GM18519 (cell line): ENCODE results near the gene SDCCAG8.
A peak's percentile ranks its signal among the peaks of the same experiment; 100 is the strongest.

Experiments used
- ATAC-seq: cut with Tn5 transposase; IDR thresholded peaks from one replicate; pipeline ENCODE4 v1.9.1; 2021; ENCODE audit warnings: mild to moderate bottlenecking, moderate library complexity; ENCODE audit not compliant: unreplicated experiment, low FRiP score

The SDCCAG8 gene

DNA sequence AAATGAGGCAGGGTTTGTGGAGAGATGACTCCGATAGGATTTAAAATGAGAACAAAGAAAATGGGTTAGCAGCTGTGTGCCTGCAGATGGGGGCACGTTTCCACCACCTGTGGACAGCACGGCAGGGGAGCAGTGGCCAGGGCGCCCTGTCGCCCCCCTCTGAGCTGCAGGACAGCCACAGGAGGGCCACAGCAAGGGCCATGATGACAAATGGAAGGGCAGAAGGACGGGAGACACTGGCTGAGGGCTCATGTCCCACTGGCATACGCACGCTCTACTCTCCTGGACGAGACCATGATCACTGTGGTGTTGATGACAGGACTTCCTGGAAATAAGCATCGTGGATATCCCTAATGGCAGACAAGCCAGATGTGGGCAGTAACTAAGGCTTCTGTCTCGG, 241.0 kb downstream of the SDCCAG8 start:
- ATAC-seq = no peak

DNA sequence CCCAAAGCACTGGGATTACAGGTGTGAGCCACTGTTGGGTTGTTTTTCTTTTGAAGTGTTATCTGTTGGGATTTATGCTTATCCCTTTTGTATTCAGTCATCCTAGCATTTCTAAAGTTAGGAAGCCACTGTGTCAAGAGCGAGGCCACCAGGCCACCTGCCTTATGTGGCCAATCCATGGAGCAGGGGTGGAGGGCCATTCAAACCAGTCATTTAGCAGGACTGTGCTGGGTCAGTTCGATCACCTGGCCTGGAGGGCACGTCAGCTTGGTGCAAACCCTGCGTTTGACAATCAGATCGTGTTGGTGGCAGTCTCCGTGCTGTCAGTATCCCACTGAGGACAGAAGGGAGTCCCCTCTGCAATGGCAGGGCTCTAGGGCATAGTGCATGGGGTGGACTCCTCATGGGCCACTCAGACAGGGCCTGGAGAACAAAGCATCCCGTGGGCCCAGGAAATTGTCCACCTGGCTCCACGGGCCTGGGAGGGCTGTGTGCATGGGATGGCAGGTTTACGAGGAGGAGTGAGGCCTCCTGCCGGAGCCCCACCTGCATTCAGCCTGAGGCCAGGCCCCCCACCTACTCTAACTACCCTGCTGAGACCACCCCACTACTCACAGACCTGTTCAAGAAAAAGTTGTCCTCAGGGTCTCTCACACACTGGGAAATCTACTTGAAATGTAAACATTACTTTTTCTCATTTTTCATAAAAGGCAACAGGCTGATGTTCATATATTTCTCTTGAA, 242.3 kb downstream of the SDCCAG8 start:
- no peak for ATAC-seq

DNA sequence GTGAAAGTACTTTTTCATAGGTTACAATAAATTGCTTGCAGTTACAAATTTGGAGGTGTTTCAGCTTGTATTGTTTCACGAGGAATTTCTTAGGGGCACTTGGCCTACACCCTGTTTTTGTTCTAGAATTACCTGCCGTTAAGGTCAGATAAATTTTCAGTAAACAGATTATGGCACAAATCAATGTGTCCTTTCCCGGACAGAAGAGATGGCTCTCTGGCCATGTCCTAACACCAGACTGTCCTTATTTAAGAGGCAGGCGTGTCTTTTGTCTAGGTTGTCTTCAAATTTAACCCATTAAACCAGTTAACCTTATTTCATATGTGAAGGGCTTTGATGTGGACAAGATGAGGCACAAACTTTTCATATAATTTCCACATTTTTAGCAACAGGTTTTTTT, 243.4 kb downstream of the SDCCAG8 start:
- no peak for ATAC-seq

DNA sequence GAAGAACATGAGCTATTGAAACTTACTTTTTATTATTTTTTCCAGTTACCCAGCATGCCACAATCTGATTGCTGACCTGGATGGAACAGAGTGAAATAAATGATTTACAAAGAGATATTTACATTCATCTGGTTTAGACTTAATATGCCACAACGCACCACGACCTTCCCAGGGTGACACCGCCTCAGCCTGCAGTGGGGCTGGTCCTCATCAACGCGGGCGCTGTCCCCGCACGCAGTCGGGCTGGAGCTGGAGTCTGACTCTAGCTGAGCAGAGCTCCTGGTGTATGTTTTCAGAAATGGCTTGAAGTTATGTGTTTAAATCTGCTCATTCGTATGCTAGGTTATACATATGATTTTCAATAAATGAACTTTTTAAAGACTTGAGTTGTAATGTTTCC, 243.9 kb downstream of the SDCCAG8 start:
- no peak for ATAC-seq

DNA sequence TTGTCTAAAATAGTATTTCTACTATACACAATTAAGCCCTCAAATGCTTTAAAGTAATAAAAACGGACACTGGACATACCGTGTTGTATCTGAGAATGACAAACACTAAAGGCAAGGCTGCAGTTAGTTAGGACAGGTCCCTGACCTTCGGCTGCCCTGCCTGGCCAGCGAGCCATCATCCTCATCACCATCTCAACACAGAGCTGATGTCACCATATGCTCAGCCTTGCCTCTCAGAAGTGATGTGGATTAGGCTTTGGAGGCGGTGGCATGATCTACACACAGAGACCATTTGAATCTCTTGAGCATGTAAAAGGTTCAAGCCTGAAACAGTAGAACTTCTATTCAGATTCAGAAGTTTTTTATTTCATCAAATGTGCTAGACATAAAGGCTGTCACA, 244.7 kb downstream of the SDCCAG8 start:
- ATAC-seq = no peak

DNA sequence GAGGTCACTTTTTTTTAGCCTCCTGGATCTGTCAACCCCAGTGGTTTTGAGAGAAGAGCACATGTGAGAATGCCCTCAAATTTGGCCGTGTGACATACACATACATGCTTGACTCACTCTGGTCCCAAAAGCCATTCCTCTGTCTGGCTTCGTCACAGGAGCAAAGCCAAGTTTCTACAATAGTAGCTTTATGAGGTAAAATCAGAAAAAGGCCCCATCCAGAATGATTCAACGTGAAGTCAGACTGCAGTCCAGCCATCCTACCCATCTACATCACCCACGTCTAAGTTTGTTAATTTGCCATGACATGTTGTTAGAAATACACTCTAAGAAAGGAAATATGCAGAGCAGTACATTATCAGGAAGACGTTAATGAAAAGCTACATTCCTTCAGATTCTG, 245.2 kb downstream of the SDCCAG8 start:
- no peak for ATAC-seq

DNA sequence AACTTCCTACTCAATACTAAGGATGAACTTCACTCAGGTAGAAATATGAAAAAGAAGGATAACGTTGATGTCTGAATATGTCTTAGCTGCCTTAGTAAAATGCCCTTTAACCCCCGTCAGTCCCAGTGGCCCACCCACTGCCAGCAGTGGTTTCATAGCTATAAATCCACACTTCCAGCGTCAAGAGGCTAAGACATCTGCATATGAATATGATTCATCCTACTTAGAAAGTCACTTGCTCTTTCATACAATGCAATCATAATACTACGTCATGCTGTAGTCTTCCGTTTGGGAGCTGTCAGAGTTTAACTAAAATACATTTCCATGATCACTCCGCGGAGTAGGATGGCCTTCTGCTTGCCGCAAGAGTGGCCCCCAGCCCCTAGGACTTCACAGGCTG, 247.3 kb downstream of the SDCCAG8 start:
- ATAC-seq = no peak

DNA sequence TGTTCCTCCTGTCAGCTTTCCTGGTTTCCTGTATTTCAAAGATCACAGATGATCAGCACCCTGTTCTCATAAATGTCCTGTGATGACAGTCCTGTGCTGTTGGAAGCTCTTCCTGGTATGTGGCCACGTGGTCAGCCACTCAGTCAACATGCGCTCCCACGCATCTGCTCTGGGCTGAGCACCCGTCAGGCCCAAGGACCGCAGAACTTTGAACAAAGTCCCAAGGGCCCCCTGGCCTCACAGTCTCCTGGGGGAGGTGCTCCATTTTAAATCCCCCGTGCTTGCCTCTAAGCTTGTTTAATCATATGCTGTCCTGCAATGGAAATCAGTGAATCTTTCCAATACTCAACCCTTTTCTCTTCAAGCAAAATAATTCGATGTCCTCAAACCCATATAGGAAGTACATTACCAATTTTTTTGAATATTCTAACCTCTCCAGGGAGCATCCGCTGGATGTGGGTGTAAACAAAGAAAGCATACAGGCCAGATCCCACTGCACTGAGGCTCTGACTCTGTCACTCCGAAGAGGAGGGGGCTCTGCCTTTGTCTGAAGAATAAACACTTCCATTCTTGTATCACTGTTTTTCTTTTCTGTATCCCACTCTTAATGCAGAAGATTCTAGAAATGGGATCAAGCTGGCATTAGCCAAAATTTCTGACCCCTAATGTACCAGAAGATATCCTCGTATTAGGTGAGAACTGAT, 250.3 kb downstream of the SDCCAG8 start:
- ATAC-seq = no peak

DNA sequence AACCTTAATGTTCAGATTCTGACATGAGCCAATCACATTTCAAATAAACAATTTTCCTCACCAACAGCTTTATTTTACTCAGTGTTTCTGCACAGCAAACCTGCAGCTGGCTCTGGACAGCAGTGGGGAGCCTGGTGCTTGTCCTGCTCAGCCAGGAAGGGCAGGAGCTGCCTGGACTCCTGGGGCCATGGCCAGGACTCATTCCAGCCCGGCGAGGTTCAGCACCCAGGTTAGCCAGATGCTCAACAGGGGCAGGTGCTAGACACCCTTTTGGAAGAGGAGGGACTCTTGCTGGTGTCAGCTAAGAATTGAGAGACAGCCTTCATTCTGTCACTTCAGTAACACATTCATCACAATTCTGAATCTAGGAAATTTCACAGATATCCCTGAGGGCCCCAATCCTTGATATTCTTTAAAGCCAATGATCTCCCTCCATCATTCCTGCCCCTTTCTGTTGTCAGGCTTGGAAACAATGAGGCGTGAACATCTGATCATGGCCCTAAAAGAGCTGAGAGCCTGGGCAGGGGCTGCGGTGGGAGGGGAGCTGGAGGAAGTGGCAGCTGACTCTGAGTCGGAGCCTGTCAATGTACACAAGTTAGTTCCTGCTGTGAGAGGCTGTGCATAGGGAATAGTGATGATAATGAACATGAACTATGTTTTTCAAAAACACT, 251.3 kb downstream of the SDCCAG8 start:
- ATAC-seq = no peak

DNA sequence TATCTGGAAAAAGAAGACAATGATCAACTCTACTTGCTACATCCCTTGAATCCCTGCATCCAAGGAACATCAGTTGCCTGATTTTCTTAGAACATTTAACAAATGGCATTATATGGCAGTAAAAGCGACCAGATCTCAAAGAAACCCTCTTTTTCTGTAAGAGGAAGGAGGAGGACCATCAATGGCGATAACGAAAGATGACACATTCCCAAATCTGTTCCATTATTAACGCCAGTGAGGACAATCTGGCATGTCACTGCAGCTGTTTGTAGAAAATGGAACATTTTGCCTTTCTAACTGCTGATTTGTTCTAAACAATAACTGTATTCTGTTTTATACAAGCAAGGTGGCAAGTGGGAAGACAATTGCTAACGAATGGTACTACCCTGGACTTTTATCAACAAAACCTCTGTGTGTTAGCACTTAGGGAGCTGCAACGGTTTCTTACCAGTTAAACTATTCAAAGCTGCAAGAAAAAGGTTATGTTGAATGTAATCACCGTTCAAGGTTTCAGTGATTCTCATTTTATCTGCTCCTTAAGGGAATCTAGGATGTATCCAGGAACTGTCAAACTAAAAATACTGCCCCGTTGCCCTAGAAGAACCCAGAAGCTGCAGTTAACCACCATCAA, 251.9 kb downstream of the SDCCAG8 start:
- no peak for ATAC-seq

DNA sequence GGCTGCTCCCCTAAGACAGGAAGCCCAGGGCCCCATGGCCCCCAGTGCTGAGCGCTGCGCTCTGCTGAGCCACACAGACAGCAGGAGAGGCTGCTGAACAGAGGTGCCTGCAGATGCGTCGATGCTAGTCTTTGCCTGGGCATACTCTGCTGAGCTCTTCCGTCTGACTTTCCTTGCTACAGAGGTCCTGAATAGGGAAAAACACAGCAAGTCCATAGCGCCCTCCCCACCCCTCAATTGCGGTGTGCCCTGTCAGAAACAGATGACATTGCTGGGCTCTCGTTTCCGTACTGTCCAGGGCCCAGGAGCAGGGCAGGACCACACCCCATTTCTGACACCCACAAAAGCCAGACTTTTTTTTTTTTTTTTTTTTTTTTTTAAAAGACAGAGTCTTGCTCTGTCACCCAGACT, 252.5 kb downstream of the SDCCAG8 start:
- peak; percentile 76 for ATAC-seq

DNA sequence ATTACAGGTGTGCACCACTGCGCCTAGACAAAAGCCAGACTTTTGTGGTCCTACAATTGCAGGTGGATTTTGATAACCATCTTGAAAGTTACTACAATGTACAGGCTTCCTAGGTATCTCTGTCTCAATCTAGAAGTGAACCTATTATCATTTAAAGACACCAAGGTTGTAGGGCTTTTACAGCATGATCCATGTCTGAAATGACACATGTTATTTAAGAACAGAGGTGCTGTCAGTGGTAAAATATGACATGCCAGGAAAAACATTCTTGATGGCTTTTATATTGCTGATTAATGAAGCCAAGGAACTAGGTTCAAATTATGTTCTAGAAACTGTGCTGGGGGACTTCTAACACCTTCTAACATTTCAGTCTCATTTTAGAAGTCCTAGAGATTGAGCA, 253.1 kb downstream of the SDCCAG8 start:
- no peak for ATAC-seq

DNA sequence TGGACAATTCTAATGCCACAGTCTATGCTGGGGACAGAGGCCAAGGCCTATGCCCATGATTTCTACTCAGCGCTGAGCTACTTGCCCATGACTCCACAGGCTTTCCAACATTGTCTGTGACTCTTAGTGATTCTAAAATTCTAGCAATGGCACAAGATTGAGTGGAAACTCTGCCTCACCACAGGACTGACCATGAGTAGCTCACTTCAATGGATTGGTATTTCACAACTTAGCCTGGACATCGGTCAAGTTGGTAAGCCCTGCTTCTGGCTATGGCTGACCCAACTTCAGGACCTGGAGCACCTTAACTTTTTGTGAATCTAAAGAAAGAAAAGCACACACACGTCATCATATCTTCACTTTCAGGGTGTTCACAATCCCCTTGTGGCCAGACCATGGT, 255.1 kb downstream of the SDCCAG8 start:
- ATAC-seq = no peak

DNA sequence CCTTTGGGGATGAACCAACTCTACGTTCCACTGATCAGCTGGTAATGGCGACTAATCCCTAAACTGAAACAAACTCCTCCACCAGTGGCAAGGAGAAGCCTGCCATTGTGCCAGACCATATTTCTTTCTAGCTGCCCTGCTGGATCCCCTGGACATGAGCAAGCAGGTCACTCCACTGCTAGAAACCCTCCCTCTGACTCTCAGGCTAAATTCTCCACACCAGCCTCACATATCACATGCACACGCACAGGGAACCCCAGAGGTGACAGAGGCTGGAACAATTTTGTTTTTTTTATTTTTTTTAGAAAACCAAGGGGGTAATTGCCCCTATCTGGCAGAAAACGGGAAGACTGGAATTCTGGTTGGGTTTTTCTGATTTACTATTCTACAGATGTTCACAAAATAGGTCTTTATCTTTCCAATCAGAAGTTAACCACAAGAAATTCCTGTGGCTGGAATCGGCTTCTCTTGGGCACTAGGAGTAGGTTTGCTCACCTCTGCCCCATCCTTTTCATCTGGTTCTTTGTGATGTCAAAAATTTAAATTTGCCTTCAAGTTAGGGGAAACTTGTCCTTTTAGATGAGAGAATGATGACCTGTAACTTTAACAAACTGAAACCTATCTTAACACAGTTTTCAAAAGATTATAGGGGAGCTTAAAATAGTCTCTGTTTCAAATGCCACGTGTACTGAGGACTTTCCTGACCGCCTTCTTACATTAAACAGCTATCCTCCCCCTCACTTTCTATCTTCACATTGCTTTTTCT, 258.1 kb downstream of the SDCCAG8 start:
- ATAC-seq = peak; percentile 64

DNA sequence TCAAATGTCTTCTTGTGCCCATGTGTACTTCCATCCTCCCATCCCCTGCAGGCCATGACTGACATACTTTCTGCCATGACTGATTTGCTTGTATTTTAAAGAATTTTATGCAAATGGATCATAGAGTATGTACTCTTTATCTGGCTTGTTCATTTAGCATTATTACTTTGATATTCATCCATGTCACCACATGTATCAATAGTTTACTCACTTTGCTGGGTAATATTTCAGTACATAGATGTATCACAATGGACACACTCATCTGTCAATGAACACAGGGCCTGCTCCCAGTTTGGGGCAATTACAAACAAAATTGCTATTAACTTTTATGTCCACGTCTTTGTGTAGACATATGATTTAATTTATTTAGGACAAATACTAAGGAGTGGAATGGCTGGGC, 259.1 kb downstream of the SDCCAG8 start:
- no peak for ATAC-seq

DNA sequence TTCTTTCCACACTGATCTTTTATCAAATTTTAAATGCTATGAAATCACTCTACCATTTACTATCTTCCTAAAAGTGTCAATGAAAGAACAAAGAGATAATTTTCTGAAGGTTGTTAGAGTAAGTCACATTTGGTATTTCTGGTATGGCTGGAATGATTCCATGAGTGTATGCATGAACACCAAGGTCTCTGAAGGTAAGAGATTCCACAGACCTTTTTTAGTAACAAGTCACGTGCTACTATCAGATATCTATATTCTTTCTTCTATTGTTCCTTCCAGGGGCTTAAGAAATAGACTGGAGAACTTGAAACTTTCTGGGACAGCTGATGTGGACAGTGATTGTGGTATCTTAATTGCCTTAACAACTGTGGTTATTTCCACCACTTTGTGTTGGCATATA, 265.0 kb downstream of the SDCCAG8 start:
- no peak for ATAC-seq

DNA sequence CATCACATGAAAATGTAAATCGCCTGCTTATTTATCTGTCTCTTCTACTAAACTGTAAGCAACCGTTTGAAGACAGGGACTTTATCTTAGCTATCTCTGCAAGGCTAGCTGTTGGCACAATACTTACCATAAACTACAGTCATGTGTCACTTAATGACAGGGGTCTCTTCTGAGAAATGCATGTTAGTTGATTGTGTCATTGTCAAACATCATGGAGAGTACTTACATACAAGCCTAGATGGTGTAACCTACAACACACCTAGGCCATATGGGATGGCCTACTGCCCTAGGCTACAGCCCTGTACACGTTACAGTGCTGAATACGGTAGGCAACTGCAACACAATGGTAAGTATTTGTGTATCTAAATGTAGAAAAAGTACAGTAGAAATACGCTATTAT, 267.9 kb downstream of the SDCCAG8 start:
- no peak for ATAC-seq

DNA sequence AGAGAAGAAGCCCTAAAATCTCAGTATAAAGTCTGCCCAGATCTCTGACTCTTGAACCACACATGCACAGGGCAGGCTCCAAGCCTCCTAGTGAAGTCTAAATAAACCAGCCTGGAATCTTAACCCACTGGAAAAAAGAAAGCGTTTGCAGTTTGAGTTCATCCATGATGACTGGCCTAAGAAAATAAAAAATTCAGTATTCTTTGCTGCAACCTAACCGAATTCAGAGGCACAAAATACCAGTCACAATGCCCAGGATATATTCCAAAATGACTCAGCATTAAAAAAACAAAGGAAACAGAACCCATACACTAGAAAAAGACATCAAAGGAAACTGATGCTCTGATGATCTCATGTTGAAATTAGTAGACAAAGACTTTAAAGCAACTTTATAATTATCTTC, 269.2 kb downstream of the SDCCAG8 start:
- no peak for ATAC-seq

DNA sequence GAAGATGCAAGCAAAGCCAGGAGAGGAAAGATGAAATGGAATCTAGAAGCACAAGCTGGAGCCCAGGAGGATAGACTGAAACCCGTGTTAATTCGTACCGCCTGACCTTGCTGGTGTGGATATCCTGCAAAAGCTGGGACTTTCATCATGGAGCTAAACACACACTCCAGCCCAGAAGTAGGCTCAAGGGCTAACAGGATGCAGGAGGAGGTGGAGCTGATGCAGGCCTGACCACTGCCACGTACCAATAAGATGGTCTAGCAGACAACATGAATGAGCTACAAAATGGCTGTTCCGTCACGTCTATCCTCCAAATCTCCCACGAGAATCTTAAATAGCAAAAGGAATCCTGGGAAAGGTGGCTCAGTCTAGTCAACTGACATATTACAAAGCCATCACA, 270.3 kb downstream of the SDCCAG8 start:
- ATAC-seq = no peak

DNA sequence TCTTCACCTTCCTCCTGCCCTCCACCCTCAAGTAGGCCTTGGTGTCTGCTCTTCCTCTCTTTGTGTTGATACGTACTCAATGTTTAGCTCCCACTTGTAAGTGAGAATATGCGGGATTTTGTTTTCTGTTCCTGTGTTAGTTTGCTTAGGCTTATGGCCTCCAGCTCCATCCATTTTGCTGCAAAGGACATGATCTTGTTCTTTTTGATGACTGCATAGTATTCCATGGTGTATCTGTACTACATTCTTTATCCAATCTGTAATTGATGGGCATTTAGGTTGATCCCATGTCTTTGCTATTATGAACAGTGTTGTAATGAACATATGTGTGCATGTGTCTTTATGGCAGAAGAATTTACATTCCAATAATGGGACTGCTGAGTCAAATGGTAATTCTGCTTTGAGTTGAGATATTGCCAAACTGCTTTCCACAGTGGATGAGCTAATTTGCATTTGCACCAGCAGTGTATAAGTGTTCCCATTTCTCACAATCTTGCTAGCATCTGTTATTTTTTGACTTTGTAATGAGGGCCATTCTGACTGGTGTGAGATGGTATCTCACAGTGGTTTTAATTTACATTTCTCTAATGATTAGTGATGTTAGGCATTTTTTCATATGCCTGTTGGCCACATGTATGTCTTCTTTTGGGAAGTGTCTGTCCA, 272.7 kb downstream of the SDCCAG8 start:
- ATAC-seq = no peak
